Liver (tissue), 9 donors: ENCODE measurements around the gene DCAF5. TPM values are rescaled to one million over a fixed set of nuclear protein-coding genes. Genes with fewer than 3 reads are reported as not detected.

Experiments
- DNase-seq: peaks from one replicate; pipeline ENCODE4 v3.0.0-alpha.2; 2017; ENCODE audit warnings: low spot score
- H3K27ac ChIP-seq, 2 donors: one replicate each; pipeline ENCODE4 v1.7.0; 2013; ENCODE audit warnings: inconsistent platforms in 2 of 2, low read length in 2 of 2, control low read depth in 1 of 2, low read depth in 1 of 2, mild to moderate bottlenecking in 1 of 2
- H3K27me3 ChIP-seq, 4 donors: one replicate each; pipeline versions ENCODE4 v1.6.1 to v1.7.0; 2013; ENCODE audit warnings: low read length in 3 of 4, inconsistent platforms in 1 of 4, mild to moderate bottlenecking in 1 of 4, moderate library complexity in 1 of 4; ENCODE audit not compliant: control insufficient read depth in 4 of 4, insufficient read depth in 4 of 4
- H3K36me3 ChIP-seq, 4 donors: one replicate each; pipeline versions ENCODE4 v1.6.1 to v1.7.0; 2013; ENCODE audit warnings: low read length in 3 of 4, mild to moderate bottlenecking in 3 of 4, low read depth in 1 of 4, moderate library complexity in 1 of 4; ENCODE audit not compliant: control insufficient read depth in 4 of 4, insufficient read depth in 3 of 4
- H3K4me1 ChIP-seq, 4 donors: one replicate each; pipeline versions ENCODE4 v1.6.1 to v1.7.0; 2013; ENCODE audit warnings: low read length in 3 of 4, mild to moderate bottlenecking in 3 of 4, moderate library complexity in 1 of 4; ENCODE audit not compliant: control insufficient read depth in 4 of 4, insufficient read depth in 4 of 4
- H3K4me3 ChIP-seq, 3 donors: one replicate each; pipeline versions ENCODE4 v1.6.1 to v1.7.0; 2013; ENCODE audit warnings: low read length in 3 of 3, control low read depth in 1 of 3, low read depth in 1 of 3, mild to moderate bottlenecking in 1 of 3
- H3K9ac ChIP-seq, 2 donors: one replicate each; pipeline ENCODE4 v1.7.0; 2013; ENCODE audit warnings: low read length in 2 of 2, mild to moderate bottlenecking in 2 of 2, moderate library complexity in 2 of 2, control low read depth in 1 of 2, low read depth in 1 of 2
- H3K9me3 ChIP-seq, 4 donors: one replicate each; pipeline versions ENCODE4 v1.6.1 to v1.7.0; 2013; ENCODE audit warnings: low read length in 3 of 4; ENCODE audit not compliant: control insufficient read depth in 4 of 4
- ATF3 ChIP-seq: IDR thresholded peaks from 2 replicates; pipeline ENCODE4 v1.6.1; 2016; ENCODE audit warnings: antibody characterized with exemption
- CTCF ChIP-seq: fragments of 150-350 bp; IDR thresholded peaks from 2 replicates; pipeline ENCODE4 v1.5.1; 2017; ENCODE audit warnings: improper control_type of control experiment, low read depth, low read length; ENCODE audit not compliant: missing input control
- EGR1 ChIP-seq, 2 donors: IDR thresholded peaks; 2 replicates each; pipeline ENCODE4 v1.6.1; 2016 to 2018; ENCODE audit warnings: antibody characterized with exemption in 2 of 2, low read depth in 2 of 2
- FOXA1 ChIP-seq: IDR thresholded peaks from 2 replicates; pipeline ENCODE4 v1.6.1; 2016; ENCODE audit warnings: antibody characterized with exemption
- JUND ChIP-seq, 2 donors: IDR thresholded peaks; 2 replicates each; pipeline ENCODE4 v1.6.1; 2016; ENCODE audit warnings: antibody characterized with exemption in 2 of 2
- RAD21 ChIP-seq, 2 donors: IDR thresholded peaks; 2 replicates each; pipeline ENCODE4 v1.6.1; 2016; ENCODE audit warnings: antibody characterized with exemption in 2 of 2, mild to moderate bottlenecking in 2 of 2
- RXRA ChIP-seq, 2 donors: IDR thresholded peaks; 2 replicates each; pipeline ENCODE4 v1.6.1; 2017 to 2018; ENCODE audit warnings: antibody characterized with exemption in 2 of 2, mild to moderate bottlenecking in 1 of 2
- SP1 ChIP-seq: IDR thresholded peaks from 2 replicates; pipeline ENCODE4 v1.6.1; 2018; ENCODE audit warnings: antibody characterized with exemption, mild to moderate bottlenecking
- YY1 ChIP-seq: IDR thresholded peaks from 2 replicates; pipeline ENCODE4 v1.6.1; 2016; ENCODE audit warnings: antibody characterized with exemption, mild to moderate bottlenecking
- WGBS: extraction: QIAGEN DNeasy Blood & Tissue Kit; methylation state at CpG from one replicate; pipeline ENCODE4 v1.1.7; 2013; 5-methylcytosine and 5-hydroxymethylcytosine counted together
- polyA plus RNA-seq, 2 donors: library from polyadenylated mRNA; stranded (reverse) in 1 of 2; unstranded in 1 of 2; fragments of 200-250 nt in 1 of 2; fragments of >200 nt in 1 of 2; fragmentation: Nextera tagmentation in 1 of 2; extraction: Ambion mirVana in 1 of 2; gene quantifications; one replicate each; pipeline versions ENCODE4 v1.2.1 to v1.2.3, GENCODE V29; 2013 to 2015
- total RNA-seq, 2 donors: library from RNA; depleted of rRNA; stranded (reverse); fragments of >200 nt; gene quantifications; one replicate each; pipeline ENCODE4 v1.2.3, GENCODE V29; 2014
- donor health status: healthy.
- donor health status: healthy.
- donor health status: healthy.
- donor health status: healthy.
- donor health status: healthy.

The DCAF5 gene
- total and polyA plus RNA-seq, 4 donors: 12.9 to 18.1 (median 14.5) TPM

DNA sequence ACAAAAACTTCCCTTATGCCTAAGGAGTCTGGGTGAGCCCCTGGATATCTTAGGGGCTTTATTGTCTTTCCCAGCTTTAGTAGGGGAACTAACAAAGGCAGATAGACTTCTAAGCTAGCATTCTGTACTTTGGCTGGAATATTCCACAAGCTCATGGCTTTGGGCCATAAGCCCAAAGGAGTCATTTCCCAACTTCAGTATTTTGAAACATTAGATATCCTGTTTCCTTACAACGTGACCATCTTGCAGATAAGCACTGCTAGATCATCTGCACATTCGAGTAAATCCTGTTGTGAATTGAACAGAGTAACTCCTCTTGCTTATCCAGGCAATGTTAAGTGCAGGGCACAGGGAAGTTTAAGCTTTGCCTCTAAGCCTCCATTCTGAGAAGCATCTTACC is 103.2 kb downstream of the DCAF5 start (continued):
- peak in 1 of 2 donors; percentile 80 for TF ChIP-seq EGR1 (IDR thresholded peaks at IDR 0.05; ENCODE audit: low read depth in 2 of 2)
- no peak for TF ChIP-seq FOXA1
- peak; percentile 48 to 84 for TF ChIP-seq RXRA (IDR thresholded peaks at IDR 0.05)
- peak; percentile 49 to 53 for TF ChIP-seq RAD21 (IDR thresholded peaks at IDR 0.05)

DNA sequence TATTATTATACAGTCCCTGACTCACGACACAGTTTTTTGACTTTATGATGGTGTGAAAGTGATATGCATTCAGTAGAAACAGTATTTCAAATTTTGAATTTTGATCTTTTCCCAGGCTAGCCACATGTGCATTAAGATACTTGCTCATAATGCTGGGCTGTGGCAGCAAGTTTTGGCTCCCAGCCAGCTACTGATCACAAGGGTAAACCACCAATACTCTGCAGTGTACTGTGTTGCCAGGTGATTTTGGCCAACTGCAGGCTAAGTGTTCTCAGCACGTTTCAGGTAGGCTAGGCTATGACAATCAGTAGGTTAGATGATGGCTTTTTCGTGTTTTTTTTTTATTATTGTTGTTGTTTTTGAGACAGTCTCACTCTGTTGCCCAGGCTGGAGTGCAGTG is 104.5 kb downstream of the DCAF5 start:
- Histone ChIP-seq H3K4me3 (no peak overlapping the region), H3K9ac (no peak overlapping the region), H3K36me3 (peaks cover 0 to 3% (median 0%) of the 10 kb centered on the region in 4 donors), H3K27ac (peak overlapping the region; percentile 46 to 90), H3K4me1 (peaks cover 13 to 48% (median 34%) of the 10 kb centered on the region in 4 donors), H3K9me3 (no peaks in the 10 kb centered on the region), H3K27me3 (no peaks in the 10 kb centered on the region)
- 65% methylated on average over 3 of the region's 3 CpGs for WGBS
- peak in 1 of 2 donors; percentile 17 for TF ChIP-seq RAD21 (IDR thresholded peaks at IDR 0.05)
- TF ChIP-seq ATF3: no peak
- no peak for DNase-seq

DNA sequence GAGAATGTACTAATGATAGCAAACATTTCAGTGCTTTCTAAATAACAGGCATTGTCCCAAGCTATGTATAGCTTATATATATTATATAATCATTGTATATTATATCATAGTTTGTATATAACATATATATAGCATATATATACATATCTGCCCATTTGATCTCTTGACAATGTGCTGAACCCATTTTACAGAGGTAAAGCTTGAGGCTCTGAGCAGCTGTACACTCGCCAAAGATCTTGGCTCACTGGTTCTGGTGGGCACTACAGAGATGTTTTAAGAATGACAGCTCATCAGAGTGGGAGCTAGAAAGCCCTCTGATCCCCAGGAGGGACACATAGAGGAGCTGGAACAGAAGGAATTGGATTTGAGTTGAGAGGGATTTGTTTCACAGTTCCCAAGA is 105.7 kb downstream of the DCAF5 start:
- Histone ChIP-seq H3K4me1 (peaks cover 13 to 56% (median 37%) of the 10 kb centered on the region in 4 donors), H3K27me3 (no peaks in the 10 kb centered on the region), H3K9me3 (no peaks in the 10 kb centered on the region), H3K36me3 (no peaks in the 10 kb centered on the region), H3K4me3 (no peak overlapping the region), H3K9ac (no peak overlapping the region), H3K27ac (peak overlapping the region; percentile 3 to 74)
- no peak for TF ChIP-seq ATF3
- TF ChIP-seq YY1: no peak
- 99% methylated on average over 1 of the region's 1 CpG for WGBS
- no peak for DNase-seq

GRCh38 chr14:69046476-69046860 is 106.5 kb downstream of the DCAF5 start:
- TF ChIP-seq CTCF: no peak
- TF ChIP-seq JUND (IDR thresholded peaks at IDR 0.05): peak in 1 of 2 donors; percentile 47
- TF ChIP-seq SP1: no peak
- peak in 1 of 2 donors; percentile 32 for TF ChIP-seq RXRA (IDR thresholded peaks at IDR 0.05)
- 74% methylated on average over 7 of the region's 7 CpGs for WGBS
- Histone ChIP-seq H3K9me3 (no peaks in the 10 kb centered on the region), H3K4me1 (peaks cover 13 to 51% (median 37%) of the 10 kb centered on the region in 4 donors), H3K27ac (peak overlapping the region; percentile 74 to 77), H3K27me3 (no peaks in the 10 kb centered on the region), H3K4me3 (no peak overlapping the region), H3K36me3 (no peaks in the 10 kb centered on the region), H3K9ac (no peak overlapping the region)
- DNase-seq: no peak
